GM23338 (cell line): Measurements from ENCODE around the gene TBC1D9B. TPM values are rescaled to one million over a fixed set of nuclear protein-coding genes. Genes with fewer than 3 reads are reported as not detected.
A peak's percentile ranks its signal among the peaks of the same experiment; 100 is the strongest.

Experiments
- ATAC-seq: fragments of 200-7000 bp; cut with Tn5 transposase; 3 replicates; pipeline ENCODE4 v1.9.1; 2020
- DNase-seq: peaks from one replicate; pipeline ENCODE4 v3.0.0-alpha.2; 2015; ENCODE audit warnings: low spot score
- H2AFZ ChIP-seq: fragments of 200-600 bp; sonication (generic); 2 replicates; pipeline ENCODE4 v1.8.0; 2016; ENCODE audit warnings: antibody characterized with exemption, mild to moderate bottlenecking, moderate library complexity
- H3F3A ChIP-seq: fragments of 200-600 bp; sonication (generic); replicated peaks from 2 replicates; pipeline ENCODE4 v1.8.0; 2017; ENCODE audit warnings: antibody characterized with exemption, mixed run types, low read depth
- H3K27ac ChIP-seq: fragments of 200-600 bp; sonication (generic); 2 replicates; pipeline ENCODE4 v1.6.1; 2016; ENCODE audit warnings: low read depth
- H3K27me3 ChIP-seq: fragments of 200-600 bp; sonication (generic); 2 replicates; pipeline ENCODE4 v1.8.0; 2016; ENCODE audit warnings: mild to moderate bottlenecking, mixed run types, moderate library complexity; ENCODE audit not compliant: insufficient read depth
- H3K36me3 ChIP-seq: fragments of 200-600 bp; sonication (generic); 2 replicates; pipeline ENCODE4 v1.8.0; 2016; ENCODE audit warnings: mild to moderate bottlenecking; ENCODE audit not compliant: insufficient read depth
- H3K4me1 ChIP-seq: fragments of 200-600 bp; sonication (generic); 2 replicates; pipeline ENCODE4 v1.8.0; 2016; ENCODE audit warnings: mild to moderate bottlenecking, moderate library complexity; ENCODE audit not compliant: insufficient read depth
- H3K4me2 ChIP-seq: fragments of 200-600 bp; sonication (generic); 2 replicates; pipeline ENCODE4 v1.7.1; 2017; ENCODE audit warnings: mixed run types
- H3K4me3 ChIP-seq: fragments of 200-600 bp; sonication (generic); 2 replicates; pipeline ENCODE4 v1.6.1; 2016; ENCODE audit warnings: mixed run types
- H3K79me2 ChIP-seq: fragments of 200-600 bp; sonication (generic); replicated peaks from 2 replicates; pipeline ENCODE4 v1.8.0; 2017; ENCODE audit warnings: mild to moderate bottlenecking; ENCODE audit not compliant: insufficient read depth
- H3K9me2 ChIP-seq: fragments of 200-600 bp; sonication (generic); 2 replicates; pipeline ENCODE4 v1.8.0; 2017; ENCODE audit not compliant: insufficient read depth
- H4K20me1 ChIP-seq: fragments of 200-600 bp; sonication (generic); replicated peaks from 2 replicates; pipeline ENCODE4 v1.8.0; 2017; ENCODE audit warnings: mild to moderate bottlenecking; ENCODE audit not compliant: insufficient read depth
- H3K27ac Mint-ChIP-seq: 2 replicates; pipeline ENCODE4 v1.8.0; 2020; ENCODE audit warnings: inconsistent platforms, mild to moderate bottlenecking, moderate library complexity, mixed read lengths
- H3K27me3 Mint-ChIP-seq: 3 replicates; pipeline ENCODE4 v1.8.0; 2022; ENCODE audit warnings: low read depth, mild to moderate bottlenecking, moderate library complexity, mixed read lengths, inconsistent platforms; ENCODE audit not compliant: insufficient read depth, poor library complexity
- H3K36me3 Mint-ChIP-seq: 3 replicates; pipeline ENCODE4 v1.8.0; 2021; ENCODE audit warnings: low read depth, mild to moderate bottlenecking, inconsistent platforms, moderate library complexity, mixed read lengths
- H3K4me1 Mint-ChIP-seq: 3 replicates; pipeline ENCODE4 v1.8.0; 2020; ENCODE audit warnings: mild to moderate bottlenecking, inconsistent platforms, mixed read lengths
- H3K4me3 Mint-ChIP-seq: 3 replicates; pipeline ENCODE4 v1.8.0; 2021; ENCODE audit warnings: moderate library complexity, mild to moderate bottlenecking, inconsistent platforms, mixed read lengths
- H3K9me3 Mint-ChIP-seq: 3 replicates; pipeline ENCODE4 v1.8.0; 2020; ENCODE audit warnings: moderate library complexity, mild to moderate bottlenecking, inconsistent platforms, mixed read lengths
- CREB1 ChIP-seq: fragments of 250-450 bp; sonication (Bioruptor Pico); IDR thresholded peaks from 2 replicates; pipeline ENCODE4 v1.5.0; 2020; ENCODE audit warnings: low read depth, mild to moderate bottlenecking, moderate library complexity
- EZH2phosphoT487 ChIP-seq: fragments of 200-600 bp; sonication (generic); IDR thresholded peaks from one replicate; pipeline ENCODE4 v1.8.1; 2018; ENCODE audit warnings: antibody characterized with exemption; ENCODE audit not compliant: unreplicated experiment
- NANOG ChIP-seq: IDR thresholded peaks from 2 replicates; pipeline ENCODE4 v1.6.1; 2016; ENCODE audit warnings: antibody characterized with exemption, borderline replicate concordance
- POLR2AphosphoS5 ChIP-seq: IDR thresholded peaks from 2 replicates; pipeline ENCODE4 v1.6.1; 2016; ENCODE audit warnings: antibody characterized with exemption, low read depth
- ZNF114 ChIP-seq: fragments of 250-450 bp; sonication (Bioruptor Pico); IDR thresholded peaks from 2 replicates; pipeline ENCODE4 v1.5.0; 2020; ENCODE audit warnings: mild to moderate bottlenecking, moderate library complexity
- ZNF331 ChIP-seq: fragments of 250-450 bp; sonication (Bioruptor Pico); IDR thresholded peaks from 2 replicates; pipeline ENCODE4 v1.5.0; 2020; ENCODE audit warnings: low read depth, mild to moderate bottlenecking, moderate library complexity
- polyA plus RNA-seq: library from polyadenylated mRNA; unstranded; fragments of >200 nt; fragmentation: Nextera tagmentation; extraction: Ambion mirVana; gene quantifications from 2 replicates; pipeline ENCODE4 v1.2.1, GENCODE V29; 2016
- total RNA-seq: library from RNA; depleted of rRNA; stranded (reverse); fragments of >200 nt; shearing (Covaris generic); gene quantifications from 2 replicates; pipeline ENCODE4 v1.2.3, GENCODE V29; 2014
- TF ChIP-seq, protein P1 (sequence below): IDR thresholded peaks from 2 replicates; pipeline ENCODE4 v1.6.1; 2016; ENCODE audit warnings: antibody characterized with exemption
- TF ChIP-seq, protein P2 (sequence below), 2 experiments: fragments of 200-600 bp in 1 of 2; sonication (generic) in 1 of 2; conservative IDR thresholded peaks; 2 replicates each; pipeline versions ENCODE4 v1.5.1 to v1.6.1; 2016 to 2017; ENCODE audit warnings: antibody characterized with exemption in 2 of 2, low read depth in 2 of 2, mild to moderate bottlenecking in 2 of 2, moderate library complexity in 1 of 2

Gene TBC1D9B
- total and polyA plus RNA-seq, 2 experiments from 2014 or later = 19.0 to 38.0 TPM

DNA sequence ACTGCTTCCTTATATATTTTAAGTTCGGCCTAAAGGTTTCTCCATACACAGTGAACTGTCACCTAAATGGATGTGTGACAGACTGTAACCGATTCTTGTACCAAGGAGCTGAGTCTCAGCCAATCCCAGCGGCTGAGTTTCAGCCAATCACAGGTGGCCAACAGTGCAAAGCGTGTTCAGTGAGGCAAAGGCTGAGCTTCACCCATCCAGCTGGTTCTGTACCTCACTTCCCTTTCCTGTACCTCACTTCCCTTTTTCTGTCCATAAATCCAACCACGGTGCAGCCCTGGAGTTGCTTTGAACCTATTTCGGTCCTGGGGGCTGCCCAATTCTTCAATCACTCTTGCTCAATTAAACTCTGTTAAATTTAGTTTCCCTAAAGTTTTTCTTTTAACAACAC lies 15.7 kb upstream of the TBC1D9B start:
- no peak for ATAC-seq

DNA sequence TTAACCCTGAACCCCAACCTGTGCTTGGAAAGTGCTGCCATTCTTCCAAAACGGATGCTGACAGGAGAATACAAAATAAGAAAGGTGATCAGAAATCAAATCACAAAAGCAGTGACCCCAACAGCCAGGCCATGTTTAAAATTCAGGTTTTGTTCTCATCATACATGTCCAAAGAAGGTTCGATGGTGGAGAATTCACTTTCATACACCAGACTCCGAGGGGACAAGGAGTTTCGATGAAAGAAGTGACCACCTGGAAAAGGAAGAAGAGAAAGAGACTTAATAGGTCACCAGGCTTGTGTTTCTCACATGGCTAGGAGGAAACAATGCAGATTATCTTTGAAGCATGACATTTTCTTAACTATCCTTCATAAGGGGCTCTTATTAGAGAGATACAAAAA lies 12.5 kb upstream of the TBC1D9B start:
- Histone ChIP-seq H3K4me2 (no peak overlapping the region), H3K9me2 (no peaks in the 10 kb centered on the region), H3K79me2 (no peaks in the 10 kb centered on the region), H3K27ac (no peak overlapping the region), H3K4me3 (no peak overlapping the region), H3K27me3 (no peaks in the 10 kb centered on the region), H4K20me1 (no peaks in the 10 kb centered on the region), H3K36me3 (no peaks in the 10 kb centered on the region), H3K4me1 (peaks cover 10% of the 10 kb centered on the region), H3F3A (no peaks in the 10 kb centered on the region), H2AFZ (no peak overlapping the region)
- Mint-ChIP-seq H3K27ac (no peak overlapping the region), H3K36me3 (no peaks in the 10 kb centered on the region; the same call in 2 of the 3 replicates), H3K27me3 (peaks cover 14% of the 10 kb centered on the region), H3K4me1 (peaks cover 40% of the 10 kb centered on the region), H3K9me3 (no peaks in the 10 kb centered on the region), H3K4me3 (no peak overlapping the region)
- DNase-seq (no peak), ATAC-seq (no peak)
- no peak for TF ChIP-seq EZH2phosphoT487
- no peak for TF ChIP-seq NANOG
- TF ChIP-seq, protein P1, sequence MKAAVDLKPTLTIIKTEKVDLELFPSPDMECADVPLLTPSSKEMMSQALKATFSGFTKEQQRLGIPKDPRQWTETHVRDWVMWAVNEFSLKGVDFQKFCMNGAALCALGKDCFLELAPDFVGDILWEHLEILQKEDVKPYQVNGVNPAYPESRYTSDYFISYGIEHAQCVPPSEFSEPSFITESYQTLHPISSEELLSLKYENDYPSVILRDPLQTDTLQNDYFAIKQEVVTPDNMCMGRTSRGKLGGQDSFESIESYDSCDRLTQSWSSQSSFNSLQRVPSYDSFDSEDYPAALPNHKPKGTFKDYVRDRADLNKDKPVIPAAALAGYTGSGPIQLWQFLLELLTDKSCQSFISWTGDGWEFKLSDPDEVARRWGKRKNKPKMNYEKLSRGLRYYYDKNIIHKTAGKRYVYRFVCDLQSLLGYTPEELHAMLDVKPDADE = no peak
- TF ChIP-seq, protein P2, sequence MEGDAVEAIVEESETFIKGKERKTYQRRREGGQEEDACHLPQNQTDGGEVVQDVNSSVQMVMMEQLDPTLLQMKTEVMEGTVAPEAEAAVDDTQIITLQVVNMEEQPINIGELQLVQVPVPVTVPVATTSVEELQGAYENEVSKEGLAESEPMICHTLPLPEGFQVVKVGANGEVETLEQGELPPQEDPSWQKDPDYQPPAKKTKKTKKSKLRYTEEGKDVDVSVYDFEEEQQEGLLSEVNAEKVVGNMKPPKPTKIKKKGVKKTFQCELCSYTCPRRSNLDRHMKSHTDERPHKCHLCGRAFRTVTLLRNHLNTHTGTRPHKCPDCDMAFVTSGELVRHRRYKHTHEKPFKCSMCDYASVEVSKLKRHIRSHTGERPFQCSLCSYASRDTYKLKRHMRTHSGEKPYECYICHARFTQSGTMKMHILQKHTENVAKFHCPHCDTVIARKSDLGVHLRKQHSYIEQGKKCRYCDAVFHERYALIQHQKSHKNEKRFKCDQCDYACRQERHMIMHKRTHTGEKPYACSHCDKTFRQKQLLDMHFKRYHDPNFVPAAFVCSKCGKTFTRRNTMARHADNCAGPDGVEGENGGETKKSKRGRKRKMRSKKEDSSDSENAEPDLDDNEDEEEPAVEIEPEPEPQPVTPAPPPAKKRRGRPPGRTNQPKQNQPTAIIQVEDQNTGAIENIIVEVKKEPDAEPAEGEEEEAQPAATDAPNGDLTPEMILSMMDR (conservative IDR thresholded peaks at IDR 0.05; ENCODE audit: low read depth in 2 of 2) = no peak
- TF ChIP-seq ZNF114 (CRISPR knock-in tag) = no peak

More for the DNA sequence above, 15.7 kb upstream of the TBC1D9B start:
- no peaks in the 10 kb centered on the region for H3K36me3 ChIP-seq
- no peak for DNase-seq
- TF ChIP-seq ZNF331 = no peak
- TF ChIP-seq EZH2phosphoT487 = no peak
- no peak for TF ChIP-seq CREB1 (CRISPR knock-in tag)
- Mint-ChIP-seq H3K4me1 (peaks cover 17% of the 10 kb centered on the region), H3K9me3 (no peaks in the 10 kb centered on the region; the same call in 2 of the 3 replicates), H3K27ac (no peak overlapping the region), H3K27me3 (peaks cover 7% of the 10 kb centered on the region), H3K36me3 (no peaks in the 10 kb centered on the region; the same call in 2 of the 3 replicates), H3K4me3 (no peak overlapping the region)
- H3K79me2 ChIP-seq = no peaks in the 10 kb centered on the region
- H4K20me1 ChIP-seq = no peaks in the 10 kb centered on the region
- no peak overlapping the region for H3K27ac ChIP-seq
- H3K27me3 ChIP-seq = no peaks in the 10 kb centered on the region
- H3K9me2 ChIP-seq = no peaks in the 10 kb centered on the region
- no peak overlapping the region for H3K4me3 ChIP-seq
- H3F3A ChIP-seq = no peaks in the 10 kb centered on the region
- H2AFZ ChIP-seq = 0 out of 2 replicates have a peak overlapping the region, but pooled peaks have one; percentile 21
- no peak overlapping the region for H3K4me2 ChIP-seq
- H3K4me1 ChIP-seq = peaks cover 4% of the 10 kb centered on the region

DNA sequence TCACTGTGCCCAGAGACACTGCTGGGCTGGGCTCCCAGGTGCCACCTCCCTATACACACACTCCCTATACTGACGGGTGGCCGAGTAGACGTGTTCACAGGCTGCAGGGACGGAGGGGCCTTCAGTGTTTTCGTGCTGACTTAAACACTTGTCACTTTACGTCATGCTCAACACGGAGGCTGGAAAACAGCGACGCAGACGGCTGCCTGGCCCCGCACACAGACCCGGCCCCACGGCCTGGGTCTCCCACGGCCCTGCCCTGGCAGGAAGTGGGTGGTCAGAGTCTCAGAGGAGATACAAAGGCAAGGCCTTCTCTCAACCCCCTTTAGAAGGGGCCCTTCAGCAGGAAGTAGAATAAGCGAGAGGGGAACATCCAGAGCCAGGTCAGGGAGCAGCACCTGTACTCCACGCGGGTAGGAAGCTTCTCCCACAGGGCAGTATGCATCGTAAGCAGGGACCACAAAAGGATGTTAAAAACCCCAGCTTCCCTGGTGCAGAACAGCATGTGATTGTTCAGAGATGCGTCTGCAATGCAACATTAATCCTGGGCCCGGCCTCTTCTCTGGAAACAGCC lies 11.9 kb upstream of the TBC1D9B start:
- H3K27me3 Mint-ChIP-seq = peaks cover 13% of the 10 kb centered on the region
- Histone ChIP-seq H3K4me2 (no peak overlapping the region), H3K9me2 (no peaks in the 10 kb centered on the region), H3K4me1 (peaks cover 6% of the 10 kb centered on the region), H3K79me2 (no peaks in the 10 kb centered on the region), H2AFZ (no peak overlapping the region), H3K36me3 (no peaks in the 10 kb centered on the region), H3K4me3 (no peak overlapping the region), H3K27ac (no peak overlapping the region), H3F3A (no peaks in the 10 kb centered on the region), H4K20me1 (no peaks in the 10 kb centered on the region), H3K27me3 (no peaks in the 10 kb centered on the region)
- DNase-seq (no peak), ATAC-seq (no peak)
- peaks cover 34% of the 10 kb centered on the region for H3K4me1 Mint-ChIP-seq
- no peaks in the 10 kb centered on the region for H3K9me3 Mint-ChIP-seq
- H3K27ac Mint-ChIP-seq = no peak overlapping the region
- H3K36me3 Mint-ChIP-seq = no peaks in the 10 kb centered on the region; the same call in 2 of the 3 replicates
- H3K4me3 Mint-ChIP-seq = no peak overlapping the region
- no peak for TF ChIP-seq POLR2AphosphoS5
- no peak for TF ChIP-seq CREB1 (CRISPR knock-in tag)
